ENCODE measurements around the gene FNDC11. TPM values are rescaled to one million over a fixed set of nuclear protein-coding genes. Genes with fewer than 3 reads are reported as not detected.

FNDC11 gene
- total and polyA plus RNA-seq, 2 of the 13 experiments (the other 11 are each of a cell fraction or from before 2014, with no cell fraction given): 0.07 TPM; not detected in 1

DNA sequence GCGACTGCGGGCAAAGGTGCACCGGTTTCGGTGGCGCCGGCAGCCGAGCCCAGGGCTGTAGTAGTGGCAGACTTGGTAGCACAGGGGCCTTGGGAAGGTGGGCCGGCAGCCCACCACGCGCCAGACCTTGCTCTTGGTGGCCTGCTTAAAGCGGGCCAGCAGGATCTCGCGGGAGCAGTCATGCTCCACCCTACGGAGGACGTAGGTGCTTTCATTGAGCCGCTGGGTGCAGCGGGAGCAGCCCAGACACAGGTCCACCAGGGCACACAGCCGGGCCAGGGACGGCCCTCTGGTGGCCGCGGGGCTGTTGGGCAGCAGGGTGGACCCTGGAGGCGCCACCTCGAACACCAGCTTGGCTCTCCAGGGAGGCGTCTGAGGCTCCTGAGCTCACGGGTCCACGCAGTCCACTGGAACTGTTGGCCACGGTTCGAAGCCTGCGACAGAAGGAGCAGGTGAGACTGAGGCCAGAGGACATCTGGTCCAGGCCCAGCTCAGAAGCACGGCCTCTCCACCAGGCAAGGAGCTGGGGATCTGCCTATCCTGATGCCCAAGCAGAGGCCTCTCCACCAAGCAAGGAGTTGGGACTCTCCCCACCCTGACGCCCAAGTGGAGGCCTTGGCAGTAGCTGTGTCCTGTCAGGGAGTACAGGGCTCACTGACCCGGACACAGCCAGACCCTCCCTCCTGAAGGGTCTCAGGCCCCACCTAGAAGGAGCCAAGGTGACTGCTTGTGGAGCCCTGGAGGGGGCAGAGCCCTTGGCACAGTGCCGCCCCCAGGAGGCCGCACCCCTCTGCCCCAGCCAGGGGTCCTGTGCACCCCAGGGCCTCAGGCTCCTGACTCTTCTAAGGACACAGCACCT lies 19.1 kb downstream of the FNDC11 start (continued):
- TF ChIP-seq, protein P1, sequence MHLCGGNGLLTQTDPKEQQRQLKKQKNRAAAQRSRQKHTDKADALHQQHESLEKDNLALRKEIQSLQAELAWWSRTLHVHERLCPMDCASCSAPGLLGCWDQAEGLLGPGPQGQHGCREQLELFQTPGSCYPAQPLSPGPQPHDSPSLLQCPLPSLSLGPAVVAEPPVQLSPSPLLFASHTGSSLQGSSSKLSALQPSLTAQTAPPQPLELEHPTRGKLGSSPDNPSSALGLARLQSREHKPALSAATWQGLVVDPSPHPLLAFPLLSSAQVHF (CRISPR knock-in tag; IDR thresholded peaks at IDR 0.05): no peak
- TF ChIP-seq MTA1 (CRISPR knock-in tag; IDR thresholded peaks at IDR 0.05; ENCODE audit: borderline replicate concordance) (peak; percentile 45; the same call in 1 of the 2 replicates), YEATS2 (CRISPR knock-in tag; IDR thresholded peaks at IDR 0.05; ENCODE audit: borderline replicate concordance) (peak; percentile 9; the same call in 1 of the 2 replicates), YY1 (IDR thresholded peaks at IDR 0.05; ENCODE audit: insufficient read depth, insufficient replicate concordance, low read depth, low read length) (peak; percentile 58), PAWR (CRISPR knock-in tag; IDR thresholded peaks at IDR 0.05; ENCODE audit: borderline replicate concordance) (0 out of 2 replicates have a peak, but pooled peaks have one; percentile 62), ZNF205 (CRISPR knock-in tag; IDR thresholded peaks at IDR 0.05) (no peak), HNRNPL (IDR thresholded peaks at IDR 0.05; ENCODE audit: low read depth, low read length) (peak; percentile 96), ZC3H13 (CRISPR knock-in tag; IDR thresholded peaks at IDR 0.05) (no peak), FOXK1 (CRISPR knock-in tag; IDR thresholded peaks at IDR 0.05; ENCODE audit: borderline replicate concordance, low read depth) (no peak), ZNF549 (CRISPR knock-in tag; IDR thresholded peaks at IDR 0.05) (no peak), ZNF589 (CRISPR knock-in tag; conservative IDR thresholded peaks at IDR 0.05) (no peak), RBFOX2 (IDR thresholded peaks at IDR 0.05; ENCODE audit: low read depth, low read length) (peak; percentile 35; the same call in 1 of the 2 replicates), ZFP36 (IDR thresholded peaks at IDR 0.05; ENCODE audit: borderline replicate concordance, low read depth, low read length, partially characterized antibody) (no peak), DR1 (CRISPR knock-in tag; IDR thresholded peaks at IDR 0.05) (no peak), TEAD3 (CRISPR knock-in tag; optimal IDR thresholded peaks at IDR 0.05; ENCODE audit: borderline replicate concordance) (peak; percentile 18), NFKB2 (CRISPR knock-in tag; IDR thresholded peaks at IDR 0.05; ENCODE audit: borderline replicate concordance) (peak; percentile 15; the same call in 1 of the 2 replicates), SALL1 (CRISPR knock-in tag; IDR thresholded peaks at IDR 0.05) (peak; percentile 6; the same call in 1 of the 2 replicates), CREB1 (IDR thresholded peaks at IDR 0.05) (no peak), CREB1 (CRISPR knock-in tag; IDR thresholded peaks at IDR 0.05) (no peak), IRF2 (CRISPR knock-in tag; IDR thresholded peaks at IDR 0.05) (0 out of 2 replicates have a peak, but pooled peaks have one; percentile 54), NFE2L1 (CRISPR knock-in tag; IDR thresholded peaks at IDR 0.05; ENCODE audit: borderline replicate concordance) (0 out of 2 replicates have a peak, but pooled peaks have one; percentile 8), HNRNPLL (IDR thresholded peaks at IDR 0.05; ENCODE audit: low read depth, low read length, poor library complexity, severe bottlenecking) (peak; percentile 21)
- TF ChIP-seq, protein P2, sequence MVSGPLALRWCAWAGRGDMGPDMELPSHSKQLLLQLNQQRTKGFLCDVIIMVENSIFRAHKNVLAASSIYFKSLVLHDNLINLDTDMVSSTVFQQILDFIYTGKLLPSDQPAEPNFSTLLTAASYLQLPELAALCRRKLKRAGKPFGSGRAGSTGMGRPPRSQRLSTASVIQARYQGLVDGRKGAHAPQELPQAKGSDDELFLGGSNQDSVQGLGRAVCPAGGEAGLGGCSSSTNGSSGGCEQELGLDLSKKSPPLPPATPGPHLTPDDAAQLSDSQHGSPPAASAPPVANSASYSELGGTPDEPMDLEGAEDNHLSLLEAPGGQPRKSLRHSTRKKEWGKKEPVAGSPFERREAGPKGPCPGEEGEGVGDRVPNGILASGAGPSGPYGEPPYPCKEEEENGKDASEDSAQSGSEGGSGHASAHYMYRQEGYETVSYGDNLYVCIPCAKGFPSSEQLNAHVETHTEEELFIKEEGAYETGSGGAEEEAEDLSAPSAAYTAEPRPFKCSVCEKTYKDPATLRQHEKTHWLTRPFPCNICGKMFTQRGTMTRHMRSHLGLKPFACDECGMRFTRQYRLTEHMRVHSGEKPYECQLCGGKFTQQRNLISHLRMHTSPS (CRISPR knock-in tag; IDR thresholded peaks at IDR 0.05; ENCODE audit: low read depth): peak; percentile 87
- TF ChIP-seq, protein P3, sequence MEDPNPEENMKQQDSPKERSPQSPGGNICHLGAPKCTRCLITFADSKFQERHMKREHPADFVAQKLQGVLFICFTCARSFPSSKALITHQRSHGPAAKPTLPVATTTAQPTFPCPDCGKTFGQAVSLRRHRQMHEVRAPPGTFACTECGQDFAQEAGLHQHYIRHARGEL (CRISPR knock-in tag; IDR thresholded peaks at IDR 0.05): 0 out of 2 replicates have a peak, but pooled peaks have one; percentile 43
- TF ChIP-seq, protein P4, sequence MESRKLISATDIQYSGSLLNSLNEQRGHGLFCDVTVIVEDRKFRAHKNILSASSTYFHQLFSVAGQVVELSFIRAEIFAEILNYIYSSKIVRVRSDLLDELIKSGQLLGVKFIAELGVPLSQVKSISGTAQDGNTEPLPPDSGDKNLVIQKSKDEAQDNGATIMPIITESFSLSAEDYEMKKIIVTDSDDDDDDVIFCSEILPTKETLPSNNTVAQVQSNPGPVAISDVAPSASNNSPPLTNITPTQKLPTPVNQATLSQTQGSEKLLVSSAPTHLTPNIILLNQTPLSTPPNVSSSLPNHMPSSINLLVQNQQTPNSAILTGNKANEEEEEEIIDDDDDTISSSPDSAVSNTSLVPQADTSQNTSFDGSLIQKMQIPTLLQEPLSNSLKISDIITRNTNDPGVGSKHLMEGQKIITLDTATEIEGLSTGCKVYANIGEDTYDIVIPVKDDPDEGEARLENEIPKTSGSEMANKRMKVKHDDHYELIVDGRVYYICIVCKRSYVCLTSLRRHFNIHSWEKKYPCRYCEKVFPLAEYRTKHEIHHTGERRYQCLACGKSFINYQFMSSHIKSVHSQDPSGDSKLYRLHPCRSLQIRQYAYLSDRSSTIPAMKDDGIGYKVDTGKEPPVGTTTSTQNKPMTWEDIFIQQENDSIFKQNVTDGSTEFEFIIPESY (CRISPR knock-in tag; IDR thresholded peaks at IDR 0.05): peak; percentile 100

All from HepG2 (cell line).